Vagina (tissue), 2 donors: ENCODE measurements around the gene IPO4. TPM values are rescaled to one million over a fixed set of nuclear protein-coding genes. Genes with fewer than 3 reads are reported as not detected.

Experiments
- DNase-seq, 2 donors: peaks; one replicate each; pipeline ENCODE4 v3.0.0-alpha.2; 2017; ENCODE audit errors: extremely low spot score in 2 of 2
- H3K27ac ChIP-seq: fragments of 200-600 bp; sonication (generic); one replicate; pipeline ENCODE4 v1.5.1; 2019
- H3K27me3 ChIP-seq: fragments of 200-600 bp; sonication (generic); one replicate; pipeline ENCODE4 v1.5.1; 2019
- H3K36me3 ChIP-seq, 2 donors: fragments of 200-600 bp; sonication (generic); one replicate each; pipeline ENCODE4 v1.5.1; 2017 to 2019
- H3K4me1 ChIP-seq: fragments of 200-600 bp; sonication (generic); one replicate; pipeline ENCODE4 v1.5.1; 2019
- H3K4me3 ChIP-seq, 2 donors: fragments of 200-600 bp; sonication (generic); 1 replicate in 1 of 2; 2 replicates in 1 of 2; pipeline ENCODE4 v1.5.1; 2016 to 2019
- H3K9me3 ChIP-seq: fragments of 200-600 bp; sonication (generic); one replicate; pipeline ENCODE4 v1.5.1; 2019
- POLR2A ChIP-seq, 2 donors: fragments of 450-650 bp; IDR thresholded peaks; one replicate each; pipeline ENCODE4 v1.6.1; 2017; ENCODE audit warnings: antibody characterized with exemption in 2 of 2, mild to moderate bottlenecking in 2 of 2, moderate library complexity in 2 of 2
- POLR2AphosphoS5 ChIP-seq, 2 donors: sonication (generic); formaldehyde crosslinking; IDR thresholded peaks; one replicate each; pipeline ENCODE4 v1.9.0; 2017; ENCODE audit warnings: antibody characterized with exemption in 2 of 2, mild to moderate bottlenecking in 2 of 2, low read depth in 1 of 2; ENCODE audit not compliant: insufficient read depth in 1 of 2
- intact Hi-C: fragments of 100-400 bp; cut with DNase I; formaldehyde crosslinking; loops from one replicate; pipeline ENCODE4 v1.15.1; 2023
- total RNA-seq: library from RNA; depleted of rRNA; stranded (reverse); fragments of >200 nt; gene quantifications from one replicate; pipeline ENCODE4 v1.2.3, GENCODE V29; 2016
- TF ChIP-seq, protein P1 (sequence below), 3 experiments: fragments of 450-650 bp in 2 of 3; fragments of 200-600 bp in 1 of 3; sonication (generic) in 1 of 3; IDR thresholded peaks; one replicate each; pipeline ENCODE4 v1.5.1; 2017 to 2019; ENCODE audit warnings: antibody characterized with exemption in 3 of 3, mild to moderate bottlenecking in 2 of 3, moderate library complexity in 2 of 3

IPO4 gene
- total RNA-seq, 1 donor from 2014 or later: 28.5 TPM

DNA sequence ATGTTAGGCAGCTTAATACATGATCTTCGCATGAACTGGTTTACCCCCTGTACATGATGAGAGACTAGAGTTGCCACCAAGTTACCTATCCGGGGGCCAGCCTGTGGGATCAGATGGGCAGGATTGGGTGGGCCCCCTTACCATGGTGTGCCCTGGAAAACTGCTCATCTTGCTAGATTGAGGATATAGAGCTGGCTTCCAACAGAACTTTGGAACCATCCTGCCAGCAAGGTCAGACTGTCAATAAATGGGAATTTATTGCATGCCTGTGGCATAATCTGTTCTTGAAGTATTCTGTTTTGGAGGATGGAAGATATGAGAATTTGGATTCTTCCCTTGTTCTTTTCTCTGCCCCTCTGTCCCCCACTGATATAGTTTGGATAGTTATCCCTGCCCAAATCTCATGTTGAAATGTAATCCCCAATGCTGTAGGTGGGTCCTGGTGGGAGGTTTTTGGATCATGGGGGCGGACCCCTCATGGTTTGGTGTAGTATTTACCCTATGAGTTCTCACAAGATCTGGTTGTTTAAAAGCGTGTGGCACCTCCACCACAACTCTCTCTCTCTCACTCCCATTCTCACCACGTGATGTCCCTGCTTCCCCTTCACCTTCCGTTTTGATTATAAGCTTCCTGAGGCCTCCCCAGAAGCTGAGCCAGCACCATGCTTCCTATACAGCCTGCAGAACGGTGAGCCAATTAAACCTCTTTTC is 10.4 kb upstream of the IPO4 start:
- no peak overlapping the region for H3K4me3 ChIP-seq
- H3K27me3 ChIP-seq: no peaks in the 10 kb centered on the region
- H3K4me1 ChIP-seq: peaks cover 36% of the 10 kb centered on the region
- H3K9me3 ChIP-seq: no peaks in the 10 kb centered on the region
- DNase-seq: no peak
- intact Hi-C loops: no loop called here
- H3K36me3 ChIP-seq: peaks cover 0 to 9% of the 10 kb centered on the region in 2 donors
- no peak overlapping the region for H3K27ac ChIP-seq
- no peak for TF ChIP-seq POLR2AphosphoS5 (IDR thresholded peaks at IDR 0.05; ENCODE audit: insufficient read depth in 1 of 2, low read depth in 1 of 2)
- no peak for TF ChIP-seq POLR2A (IDR thresholded peaks at IDR 0.05)

DNA sequence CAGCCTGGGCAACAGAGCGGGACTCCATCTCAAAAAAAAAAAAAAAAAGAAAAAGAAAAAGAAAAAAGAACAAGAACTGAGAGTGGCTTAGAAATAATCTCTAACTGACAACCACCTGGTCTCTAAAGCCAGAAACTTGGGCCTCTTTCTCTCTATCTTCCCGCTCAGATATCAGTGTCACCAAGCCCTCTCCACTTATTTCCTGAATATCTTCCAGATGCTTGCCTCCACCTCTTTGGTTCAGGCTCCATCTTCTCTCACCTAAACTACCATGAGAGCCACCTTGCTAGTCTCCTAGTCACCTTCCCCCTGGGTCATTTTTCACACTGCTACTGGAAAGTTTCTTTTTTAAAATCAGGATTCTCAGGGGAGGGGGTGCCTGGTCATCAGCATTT is 8.4 kb upstream of the IPO4 start:
- H3K4me1 ChIP-seq: peaks cover 39% of the 10 kb centered on the region
- TF ChIP-seq, protein P1, sequence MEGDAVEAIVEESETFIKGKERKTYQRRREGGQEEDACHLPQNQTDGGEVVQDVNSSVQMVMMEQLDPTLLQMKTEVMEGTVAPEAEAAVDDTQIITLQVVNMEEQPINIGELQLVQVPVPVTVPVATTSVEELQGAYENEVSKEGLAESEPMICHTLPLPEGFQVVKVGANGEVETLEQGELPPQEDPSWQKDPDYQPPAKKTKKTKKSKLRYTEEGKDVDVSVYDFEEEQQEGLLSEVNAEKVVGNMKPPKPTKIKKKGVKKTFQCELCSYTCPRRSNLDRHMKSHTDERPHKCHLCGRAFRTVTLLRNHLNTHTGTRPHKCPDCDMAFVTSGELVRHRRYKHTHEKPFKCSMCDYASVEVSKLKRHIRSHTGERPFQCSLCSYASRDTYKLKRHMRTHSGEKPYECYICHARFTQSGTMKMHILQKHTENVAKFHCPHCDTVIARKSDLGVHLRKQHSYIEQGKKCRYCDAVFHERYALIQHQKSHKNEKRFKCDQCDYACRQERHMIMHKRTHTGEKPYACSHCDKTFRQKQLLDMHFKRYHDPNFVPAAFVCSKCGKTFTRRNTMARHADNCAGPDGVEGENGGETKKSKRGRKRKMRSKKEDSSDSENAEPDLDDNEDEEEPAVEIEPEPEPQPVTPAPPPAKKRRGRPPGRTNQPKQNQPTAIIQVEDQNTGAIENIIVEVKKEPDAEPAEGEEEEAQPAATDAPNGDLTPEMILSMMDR (IDR thresholded peaks at IDR 0.05): no peak
- TF ChIP-seq POLR2A (IDR thresholded peaks at IDR 0.05): no peak
- TF ChIP-seq POLR2AphosphoS5 (IDR thresholded peaks at IDR 0.05; ENCODE audit: insufficient read depth in 1 of 2, low read depth in 1 of 2): no peak
- H3K9me3 ChIP-seq: no peaks in the 10 kb centered on the region
- no peak for DNase-seq
- H3K4me3 ChIP-seq: no peak overlapping the region
- no peaks in the 10 kb centered on the region for H3K27me3 ChIP-seq
- H3K36me3 ChIP-seq: peaks cover 0 to 18% of the 10 kb centered on the region in 2 donors
- H3K27ac ChIP-seq: no peak overlapping the region
- intact Hi-C loops: no loop called here

DNA sequence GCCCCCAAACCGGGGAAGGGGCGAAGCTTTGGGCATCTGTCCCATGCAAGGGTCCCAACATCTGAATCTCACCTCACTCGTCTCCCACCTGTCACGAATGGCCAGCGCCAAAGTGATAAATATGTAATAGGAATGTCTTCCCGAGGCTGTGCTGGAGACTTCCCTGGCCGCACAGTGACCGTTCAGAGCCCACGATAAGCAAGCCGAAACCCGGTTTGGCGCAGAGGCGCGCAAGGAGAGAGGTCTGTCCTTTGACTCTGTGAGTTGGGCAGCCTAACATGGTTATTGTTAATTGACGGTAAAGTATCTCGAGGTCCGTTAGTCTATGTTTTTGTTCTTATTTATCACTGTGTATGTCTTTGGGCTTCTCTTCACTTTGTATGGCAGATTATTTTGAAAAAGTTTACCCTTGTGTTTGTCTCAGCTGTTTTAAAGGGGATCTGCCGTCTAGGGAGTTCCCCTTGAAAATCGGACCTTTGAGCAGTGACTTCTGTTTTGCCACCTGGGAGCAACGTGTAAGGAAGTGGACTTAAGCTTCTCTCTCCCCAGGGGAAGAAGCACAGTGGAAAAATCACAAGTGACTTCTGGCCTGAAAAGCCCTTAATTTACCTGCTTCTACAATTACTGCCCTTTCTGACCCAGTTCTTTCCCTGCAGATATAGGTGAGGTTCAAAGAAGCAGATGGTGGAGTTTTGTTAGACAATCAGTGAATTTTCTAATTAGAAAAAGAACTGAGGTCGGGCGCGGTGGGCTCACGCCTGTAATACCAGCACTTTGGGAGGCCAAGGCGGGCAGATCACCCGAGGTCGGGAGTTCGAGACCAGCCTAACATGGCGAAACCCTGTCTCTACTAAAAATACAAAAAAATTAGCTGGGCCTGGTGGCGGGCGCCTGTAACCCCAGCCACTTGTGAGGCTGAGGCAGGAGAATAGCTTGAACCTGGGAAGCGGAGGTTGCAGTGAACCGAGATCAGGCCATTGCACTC is 7.7 kb upstream of the IPO4 start:
- Histone ChIP-seq H3K4me3 (peak overlapping the region; percentile 65 to 72), H3K4me1 (peaks cover 39% of the 10 kb centered on the region), H3K36me3 (peaks cover 0 to 18% of the 10 kb centered on the region in 2 donors), H3K27me3 (no peaks in the 10 kb centered on the region), H3K27ac (peak overlapping the region; percentile 95), H3K9me3 (no peaks in the 10 kb centered on the region)
- no peak for DNase-seq
- intact Hi-C loops: no loop called here
- TF ChIP-seq, protein P1 (IDR thresholded peaks at IDR 0.05): no peak
- TF ChIP-seq POLR2AphosphoS5 (IDR thresholded peaks at IDR 0.05; ENCODE audit: insufficient read depth in 1 of 2, low read depth in 1 of 2) (no peak), POLR2A (IDR thresholded peaks at IDR 0.05) (no peak)

DNA sequence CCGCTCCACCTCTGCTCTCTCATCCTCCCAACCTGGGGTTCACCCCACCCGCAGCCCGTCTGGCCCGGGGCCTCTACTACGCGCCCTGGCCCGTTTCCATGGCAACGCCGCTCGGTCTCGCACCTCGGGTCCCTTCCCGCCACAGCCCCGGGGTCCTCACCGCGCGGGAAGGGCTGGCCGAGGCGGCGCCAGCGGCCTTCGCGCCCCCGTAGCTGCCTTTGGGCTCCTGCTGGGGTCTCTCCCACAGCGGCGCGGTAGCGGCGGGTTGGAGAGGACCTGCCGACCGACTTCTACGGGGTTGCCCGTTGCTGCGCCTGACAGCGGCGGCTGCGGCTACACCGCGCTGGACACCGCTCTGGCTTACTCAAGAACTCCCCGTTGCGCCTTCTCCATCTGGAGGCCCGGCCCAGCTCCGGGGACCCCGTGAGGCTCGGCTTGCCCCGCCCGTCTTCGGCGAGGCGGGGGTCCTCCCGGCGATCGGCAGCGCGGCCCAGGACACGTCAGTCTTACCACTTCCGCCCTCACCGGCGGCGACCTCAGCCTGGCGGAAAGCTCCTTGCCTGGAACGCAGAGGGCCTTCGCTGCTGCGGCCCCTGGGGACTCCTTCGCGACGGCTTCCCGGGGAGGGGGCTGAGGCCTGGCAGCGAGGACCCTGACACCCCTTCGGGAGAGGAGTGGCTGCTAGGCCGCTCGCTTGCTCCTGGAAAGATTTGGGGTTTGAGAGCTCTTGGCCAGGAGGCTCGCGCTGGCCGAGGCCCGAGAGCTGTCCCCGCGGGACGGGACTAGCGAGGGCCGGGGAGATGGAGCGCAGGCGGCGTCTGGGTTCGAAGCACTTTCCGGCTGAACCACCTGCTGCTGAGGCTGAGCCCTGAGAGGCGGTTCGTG is 6.8 kb upstream of the IPO4 start, which contains the start of gene TM9SF1:
Gene TM9SF1, minus strand, starts transcription at position 256 of the 885 bp plus-strand sequence. CDS start 422 bp downstream, outside the sequence.
- H3K27ac ChIP-seq: peak within 1 kb of the TSS; percentile 95
- peak in 1 of 2 donors; percentile 52 for TF ChIP-seq POLR2A (IDR thresholded peaks at IDR 0.05)
- TF ChIP-seq, protein P1 (IDR thresholded peaks at IDR 0.05): no peak
- TF ChIP-seq POLR2AphosphoS5 (IDR thresholded peaks at IDR 0.05; ENCODE audit: insufficient read depth in 1 of 2, low read depth in 1 of 2): peak; percentile 81 to 94
- peak within 1 kb of the TSS; percentile 65 to 72 for H3K4me3 ChIP-seq
- H3K9me3 ChIP-seq: no peaks in the 10 kb centered on the region
- peaks cover 0 to 13% of the 10 kb centered on the region in 2 donors for H3K36me3 ChIP-seq
- H3K4me1 ChIP-seq: peaks cover 39% of the 10 kb centered on the region
- no peaks in the 10 kb centered on the region for H3K27me3 ChIP-seq
- peak in 1 of 2 donors; percentile 93 for DNase-seq
- intact Hi-C loops: no loop called here

DNA sequence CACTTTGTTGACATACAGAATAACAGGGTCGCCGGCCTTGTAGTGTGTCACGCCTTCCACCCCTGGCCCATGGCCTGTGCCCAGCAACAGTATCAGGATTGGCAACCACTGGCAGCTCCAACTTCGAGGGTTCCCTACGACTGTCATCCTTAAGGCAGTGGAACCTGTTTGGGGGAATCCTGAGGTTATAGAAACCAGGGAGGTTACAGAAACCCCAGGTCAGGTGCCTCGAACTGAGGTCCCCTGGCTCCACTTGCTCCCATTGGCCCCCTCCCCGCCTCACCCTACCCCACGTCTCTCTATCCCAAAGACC is 6.2 kb upstream of the IPO4 start:
- Histone ChIP-seq H3K27me3 (no peaks in the 10 kb centered on the region), H3K9me3 (no peaks in the 10 kb centered on the region), H3K4me3 (peak overlapping the region; percentile 65 to 72), H3K36me3 (peaks cover 0 to 15% of the 10 kb centered on the region in 2 donors), H3K4me1 (peaks cover 39% of the 10 kb centered on the region), H3K27ac (peak overlapping the region; percentile 95)
- TF ChIP-seq POLR2A (IDR thresholded peaks at IDR 0.05): no peak
- no peak for TF ChIP-seq POLR2AphosphoS5 (IDR thresholded peaks at IDR 0.05; ENCODE audit: insufficient read depth in 1 of 2, low read depth in 1 of 2)
- TF ChIP-seq, protein P1 (IDR thresholded peaks at IDR 0.05): no peak
- DNase-seq: no peak
- intact Hi-C loops: no loop called here
